ENCODE data around the gene TBC1D22A.

DNA sequence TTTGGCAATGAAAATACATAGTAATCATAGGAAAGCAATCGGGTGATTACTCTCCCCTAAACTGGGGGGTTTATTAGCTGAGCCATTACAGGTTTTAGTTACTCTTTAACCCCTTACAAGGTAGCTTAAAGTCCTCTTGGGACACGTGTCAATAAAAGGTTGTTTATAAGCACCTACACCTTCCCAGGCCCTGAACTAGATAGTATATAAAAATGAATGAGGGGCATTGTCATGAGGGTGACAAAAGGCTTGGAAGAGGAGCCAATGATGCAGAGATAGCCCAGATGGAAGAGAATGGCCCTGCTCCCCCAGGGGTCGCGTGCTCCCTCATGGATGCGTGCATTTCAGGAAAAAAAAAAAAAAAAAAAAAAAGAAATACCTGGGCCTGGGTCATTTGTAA lies 276.9 kb downstream of the TBC1D22A start:
- TF ChIP-seq CTCF (IDR thresholded peaks at IDR 0.05) (no peak), POLR2AphosphoS5 (IDR thresholded peaks at IDR 0.05) (no peak), POLR2A (IDR thresholded peaks at IDR 0.05) (no peak), EP300 (IDR thresholded peaks at IDR 0.05) (no peak)
